Measurements from ENCODE around the gene NCR1.
"Not testable (repeated sequence)": the region's sequence is repeated elsewhere in the genome, so short reads cannot be mapped to it uniquely, and the experiment has no call there.

The NCR1 gene

DNA sequence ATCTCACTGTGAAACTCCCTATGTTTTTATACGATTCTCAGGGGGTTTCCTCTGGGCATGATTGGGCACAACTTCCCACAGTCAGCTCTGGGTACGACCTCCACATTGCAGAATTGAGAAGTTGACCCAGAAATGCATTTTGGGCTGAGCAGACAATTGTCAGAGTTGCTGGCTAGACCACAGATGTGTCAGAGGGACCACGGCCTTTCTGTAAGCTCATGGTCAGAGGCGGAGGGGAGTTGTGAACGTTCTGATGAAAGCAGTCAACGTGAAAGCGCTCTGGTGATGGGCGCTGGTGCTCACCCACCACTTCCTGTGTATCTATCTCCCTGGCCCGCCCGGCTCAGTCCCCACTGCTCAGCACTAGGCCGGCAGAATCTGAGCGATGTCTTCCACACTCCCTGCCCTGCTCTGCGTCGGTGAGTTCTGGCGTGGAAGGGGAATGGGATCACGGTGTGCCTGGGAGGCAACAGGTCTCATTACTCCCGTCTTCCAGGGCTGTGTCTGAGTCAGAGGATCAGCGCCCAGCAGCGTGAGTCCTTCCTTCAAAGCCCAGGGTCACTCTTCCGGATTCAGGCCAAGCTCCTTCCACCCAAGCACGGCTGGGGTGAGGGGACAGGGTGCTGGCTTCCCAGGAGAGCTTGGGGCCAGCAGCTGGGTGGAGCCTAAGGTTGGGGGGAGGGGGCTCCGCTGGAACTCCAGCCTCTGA is at the start of gene NCR1:
Gene NCR1, plus strand, starts transcription at position 346 of the 709 bp plus-strand sequence. Its CDS starts 40 bp downstream, at position 386.
- H3K27ac ChIP-seq (ENCODE audit: low read length) = no peak within 1 kb of the TSS
- no peaks in the 10 kb centered on the region for H3K36me3 ChIP-seq (replicated peaks; ENCODE audit: insufficient read depth, low read length)
- H3K9ac ChIP-seq (ENCODE audit: low read length) = no peak within 1 kb of the TSS
- TF ChIP-seq EZH2 (optimal IDR thresholded peaks at IDR 0.05; ENCODE audit: low read depth, low read length) = no peak
- no peak for TF ChIP-seq CTCF (IDR thresholded peaks at IDR 0.05; ENCODE audit: low read length)
- no peak for TF ChIP-seq EZH2phosphoT487 (IDR thresholded peaks at IDR 0.05; ENCODE audit: low read length)
- H2AFZ ChIP-seq (ENCODE audit: low read length) = peak within 1 kb of the TSS; percentile 42; the same call in 1 of the 2 replicates
- H3K4me2 ChIP-seq (ENCODE audit: low read depth, low read length) = no peak within 1 kb of the TSS
- H3K27me3 ChIP-seq (replicated peaks; ENCODE audit: insufficient read depth, low read length) = peaks cover 41% of the 10 kb centered on the region
- no peak for DNase-seq
- H3K9me3 ChIP-seq (replicated peaks; ENCODE audit: insufficient read depth, low read length) = no peaks in the 10 kb centered on the region
- no peaks in the 10 kb centered on the region for H4K20me1 ChIP-seq (ENCODE audit: insufficient read depth, low read length)
- H3K9me2 ChIP-seq (replicated peaks; ENCODE audit: insufficient read depth, low read length) = no peaks in the 10 kb centered on the region
- no peak within 1 kb of the TSS for H3K4me3 ChIP-seq (ENCODE audit: low read length)
- no peaks in the 10 kb centered on the region for H3K79me2 ChIP-seq (ENCODE audit: low read length)
- H3K4me1 ChIP-seq (ENCODE audit: low read length) = no peaks in the 10 kb centered on the region
- no peaks in the 10 kb centered on the region for H3F3A ChIP-seq (ENCODE audit: insufficient read depth, low read length)

GRCh38 chr19:54858476-54858875 is 47.5 kb upstream of the NCR1 start:
- not testable (repeated sequence) for H3F3A ChIP-seq (ENCODE audit: insufficient read depth, low read length); H3K4me3 ChIP-seq (ENCODE audit: low read length); H3K27ac ChIP-seq (ENCODE audit: low read length); H3K4me2 ChIP-seq (ENCODE audit: low read depth, low read length); H3K36me3 ChIP-seq (replicated peaks; ENCODE audit: insufficient read depth, low read length); DNase-seq; H2AFZ ChIP-seq (ENCODE audit: low read length); H3K9ac ChIP-seq (ENCODE audit: low read length); H3K9me3 ChIP-seq (replicated peaks; ENCODE audit: insufficient read depth, low read length); H4K20me1 ChIP-seq (ENCODE audit: insufficient read depth, low read length); H3K4me1 ChIP-seq (ENCODE audit: low read length); H3K79me2 ChIP-seq (ENCODE audit: low read length); H3K9me2 ChIP-seq (replicated peaks; ENCODE audit: insufficient read depth, low read length)
- H3K27me3 ChIP-seq (replicated peaks; ENCODE audit: insufficient read depth, low read length) = peaks cover 28% of the 10 kb centered on the region

DNA sequence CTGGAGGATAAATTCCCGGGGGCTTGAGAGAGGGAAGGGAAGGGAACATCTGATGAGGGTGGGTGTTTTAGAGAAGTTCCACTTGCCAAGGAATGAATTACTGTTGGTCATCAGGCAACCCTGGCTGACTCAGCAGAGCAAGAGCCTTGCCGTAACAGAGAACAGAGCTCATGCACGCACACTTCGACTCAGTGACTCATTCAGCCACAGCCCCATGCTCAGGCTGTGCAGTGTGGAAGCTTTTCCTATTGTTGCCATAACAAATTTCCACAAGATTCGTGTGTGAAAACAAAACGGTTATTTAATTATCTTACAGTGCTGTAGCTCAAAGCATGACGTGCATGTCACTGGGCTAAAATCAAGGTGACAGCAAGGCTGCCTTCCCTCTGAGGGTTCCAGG is 46.5 kb upstream of the NCR1 start:
- H3K36me3 ChIP-seq (replicated peaks; ENCODE audit: insufficient read depth, low read length); H3K9me2 ChIP-seq (replicated peaks; ENCODE audit: insufficient read depth, low read length); H3K4me2 ChIP-seq (ENCODE audit: low read depth, low read length); H3K4me3 ChIP-seq (ENCODE audit: low read length); DNase-seq; H3K9ac ChIP-seq (ENCODE audit: low read length); H2AFZ ChIP-seq (ENCODE audit: low read length); H3K9me3 ChIP-seq (replicated peaks; ENCODE audit: insufficient read depth, low read length); H3K27ac ChIP-seq (ENCODE audit: low read length); H4K20me1 ChIP-seq (ENCODE audit: insufficient read depth, low read length); H3K4me1 ChIP-seq (ENCODE audit: low read length); H3F3A ChIP-seq (ENCODE audit: insufficient read depth, low read length); H3K79me2 ChIP-seq (ENCODE audit: low read length): not testable (repeated sequence)
- peaks cover 28% of the 10 kb centered on the region for H3K27me3 ChIP-seq (replicated peaks; ENCODE audit: insufficient read depth, low read length)

- H3K27me3 ChIP-seq (replicated peaks; ENCODE audit: insufficient read depth, low read length) = peaks cover 53% of the 10 kb centered on the region
- not testable (repeated sequence) for H2AFZ ChIP-seq (ENCODE audit: low read length); H3K79me2 ChIP-seq (ENCODE audit: low read length); H3K4me2 ChIP-seq (ENCODE audit: low read depth, low read length); H3K4me3 ChIP-seq (ENCODE audit: low read length); H3K9me2 ChIP-seq (replicated peaks; ENCODE audit: insufficient read depth, low read length); H3K4me1 ChIP-seq (ENCODE audit: low read length); H3K36me3 ChIP-seq (replicated peaks; ENCODE audit: insufficient read depth, low read length); H3K9ac ChIP-seq (ENCODE audit: low read length); H4K20me1 ChIP-seq (ENCODE audit: insufficient read depth, low read length); H3K27ac ChIP-seq (ENCODE audit: low read length); H3F3A ChIP-seq (ENCODE audit: insufficient read depth, low read length); H3K9me3 ChIP-seq (replicated peaks; ENCODE audit: insufficient read depth, low read length); DNase-seq
Measured at GRCh38 chr19:54863459-54863858, 42.5 kb upstream of the NCR1 start.

GRCh38 chr19:54871696-54872095 is 34.3 kb upstream of the NCR1 start:
- Histone ChIP-seq H3K4me1 (ENCODE audit: low read length) (no peaks in the 10 kb centered on the region), H4K20me1 (ENCODE audit: insufficient read depth, low read length) (no peaks in the 10 kb centered on the region), H3K27me3 (replicated peaks; ENCODE audit: insufficient read depth, low read length) (peaks cover 83% of the 10 kb centered on the region), H3K9ac (ENCODE audit: low read length) (no peak overlapping the region), H3K9me2 (replicated peaks; ENCODE audit: insufficient read depth, low read length) (no peaks in the 10 kb centered on the region), H3K27ac (ENCODE audit: low read length) (no peak overlapping the region), H3K4me3 (ENCODE audit: low read length) (no peak overlapping the region), H2AFZ (ENCODE audit: low read length) (no peak overlapping the region), H3K4me2 (ENCODE audit: low read depth, low read length) (no peak overlapping the region), H3K79me2 (ENCODE audit: low read length) (no peaks in the 10 kb centered on the region), H3F3A (ENCODE audit: insufficient read depth, low read length) (no peaks in the 10 kb centered on the region), H3K36me3 (replicated peaks; ENCODE audit: insufficient read depth, low read length) (no peaks in the 10 kb centered on the region), H3K9me3 (replicated peaks; ENCODE audit: insufficient read depth, low read length) (no peaks in the 10 kb centered on the region)
- TF ChIP-seq EZH2phosphoT487 (IDR thresholded peaks at IDR 0.05; ENCODE audit: low read length) (no peak), CTCF (IDR thresholded peaks at IDR 0.05; ENCODE audit: low read length) (no peak), EZH2 (optimal IDR thresholded peaks at IDR 0.05; ENCODE audit: low read depth, low read length) (no peak)
- no peak for DNase-seq
